B cell (primary cell): ENCODE results near the gene PARVA. TPM values are rescaled to one million over a fixed set of nuclear protein-coding genes. Genes with fewer than 3 reads are reported as not detected.

Experiments
- ATAC-seq: fragments of 200-7000 bp; cut with Tn5 transposase; one replicate; pipeline ENCODE4 v1.10.0; 2021; ENCODE audit warnings: low read depth, mild to moderate bottlenecking, moderate number of reproducible peaks, moderate library complexity
- CTCF ChIA-PET: fragments of 350-600 bp; sonication (Branson Sonifier 250); formaldehyde crosslinking; loops from one replicate; lab custom pipeline; 2021; ENCODE audit warnings: antibody characterized with exemption, inconsistent platforms; lab: Charles Lee
- POLR2A ChIA-PET: fragments of 350-600 bp; sonication (Branson Sonifier 250); formaldehyde crosslinking; loops from one replicate; lab custom pipeline; 2021; ENCODE audit warnings: antibody characterized with exemption; lab: Charles Lee
- DNase-seq: peaks from one replicate; pipeline ENCODE4 v3.0.0; 2013
- H2AFZ ChIP-seq: 2 replicates; pipeline ENCODE4 v1.6.1; 2012; ENCODE audit warnings: mild to moderate bottlenecking, low read depth, low read length; ENCODE audit not compliant: insufficient read depth, poor library complexity, severe bottlenecking
- H3K27ac ChIP-seq, 2 donors: 1 replicate in 1 of 2; 2 replicates in 1 of 2; pipeline ENCODE4 v1.5.1; 2012 to 2013; ENCODE audit warnings: low read length in 2 of 2, mild to moderate bottlenecking in 2 of 2, moderate library complexity in 1 of 2
- H3K27me3 ChIP-seq, 4 experiments: fragments of 200-600 bp in 1 of 4; sonication (generic) in 1 of 4; replicated peaks in 1 of 4; 1 replicate in 2 of 4; 2 replicates in 2 of 4; pipeline versions ENCODE4 v1.6.1 to v1.7.0; 2013 to 2016; ENCODE audit warnings: low read length in 3 of 4, mild to moderate bottlenecking in 2 of 4, mixed read lengths in 1 of 4, moderate library complexity in 1 of 4; ENCODE audit not compliant: insufficient read depth in 4 of 4, control insufficient read depth in 3 of 4; ENCODE audit errors: control extremely low read depth in 1 of 4
- H3K36me3 ChIP-seq, 2 experiments: replicated peaks in 1 of 2; 1 replicate in 1 of 2; 2 replicates in 1 of 2; pipeline versions ENCODE4 v1.6.1 to v1.7.1; 2013; ENCODE audit warnings: low read length in 1 of 2; ENCODE audit not compliant: insufficient read depth in 2 of 2, control insufficient read depth in 1 of 2; ENCODE audit errors: control extremely low read depth in 1 of 2, extremely low read depth in 1 of 2
- H3K4me1 ChIP-seq, 2 donors: fragments of 200-600 bp in 1 of 2; sonication (generic) in 1 of 2; 1 replicate in 1 of 2; 2 replicates in 1 of 2; pipeline versions ENCODE4 v1.5.1 to v1.6.1; 2013 to 2017; ENCODE audit warnings: low read length in 2 of 2; ENCODE audit not compliant: control insufficient read depth in 2 of 2, insufficient read depth in 2 of 2
- H3K4me2 ChIP-seq: replicated peaks from 2 replicates; pipeline ENCODE3; 2012; ENCODE audit warnings: mild to moderate bottlenecking, low read depth, low read length; ENCODE audit not compliant: poor library complexity, severe bottlenecking
- H3K4me3 ChIP-seq, 5 experiments: fragments of 200-600 bp in 1 of 5; sonication (generic) in 1 of 5; 1 replicate in 3 of 5; 2 replicates in 2 of 5; pipeline versions ENCODE4 v1.5.1 to v1.7.0; 2011 to 2016; ENCODE audit warnings: low read length in 4 of 5, mild to moderate bottlenecking in 4 of 5, low read depth in 2 of 5, control low read depth in 1 of 5, moderate library complexity in 1 of 5; ENCODE audit not compliant: insufficient read depth in 1 of 5; ENCODE audit errors: control extremely low read depth in 1 of 5, extremely low read depth in 1 of 5
- H3K79me2 ChIP-seq: fragments of 200-600 bp; sonication (generic); one replicate; pipeline ENCODE4 v1.6.0; 2016; ENCODE audit warnings: low read length; ENCODE audit not compliant: control insufficient read depth, insufficient read depth
- H3K9ac ChIP-seq: fragments of 200-600 bp; sonication (generic); 2 replicates; pipeline ENCODE4 v1.6.1; 2017; ENCODE audit warnings: mild to moderate bottlenecking, low read length, moderate library complexity
- H3K9me3 ChIP-seq, 3 donors: one replicate each; pipeline versions ENCODE4 v1.6.1 to v1.7.1; 2013; ENCODE audit warnings: low read length in 2 of 3; ENCODE audit not compliant: control insufficient read depth in 2 of 3, insufficient read depth in 1 of 3; ENCODE audit errors: control extremely low read depth in 1 of 3
- H4K20me1 ChIP-seq: 2 replicates; pipeline ENCODE4 v1.6.0; 2012; ENCODE audit warnings: mild to moderate bottlenecking, low read length; ENCODE audit not compliant: insufficient read depth, control insufficient read depth, poor library complexity, severe bottlenecking
- H3K27ac Mint-ChIP-seq: one replicate; pipeline ENCODE4 v1.8.0; 2021; ENCODE audit warnings: mixed read lengths
- H3K27me3 Mint-ChIP-seq: one replicate; pipeline ENCODE4 v1.8.0; 2021; ENCODE audit warnings: mixed read lengths
- H3K4me1 Mint-ChIP-seq: one replicate; pipeline ENCODE4 v1.8.0; 2021; ENCODE audit warnings: mixed read lengths
- H3K4me3 Mint-ChIP-seq: one replicate; pipeline ENCODE4 v1.8.0; 2021; ENCODE audit warnings: mixed read lengths
- H3K9me3 Mint-ChIP-seq: one replicate; pipeline ENCODE4 v1.8.0; 2022; ENCODE audit warnings: mixed read lengths; ENCODE audit not compliant: insufficient read depth
- EZH2 ChIP-seq: IDR thresholded peaks from 2 replicates; pipeline ENCODE4 v1.6.1; 2012; ENCODE audit warnings: borderline replicate concordance, low read depth, mild to moderate bottlenecking, moderate library complexity, low read length; ENCODE audit not compliant: insufficient read depth, poor library complexity, severe bottlenecking
- WGBS: methylation state at CpG from one replicate; pipeline ENCODE4 v1.1.5; 2013; ENCODE audit warnings: missing lambda C conversion rate; ENCODE audit not compliant: insufficient coverage; 5-methylcytosine and 5-hydroxymethylcytosine counted together
- intact Hi-C: fragments of 100-400 bp; cut with micrococcal nuclease; formaldehyde crosslinking; loops from one replicate; pipeline ENCODE4 v1.10.0; 2022
- polyA plus RNA-seq: library from polyadenylated mRNA; depleted of rRNA; stranded (reverse); fragments of >200 nt; gene quantifications from 2 replicates; pipeline ENCODE4 v1.2.3, GENCODE V29; 2012
- total RNA-seq, 2 donors: library from RNA; stranded (reverse); fragments of 120-200 nt in 1 of 2; gene quantifications; 1 replicate in 1 of 2; 2 replicates in 1 of 2; pipeline versions ENCODE4 v1.2.3 to v1.2.4, GENCODE V29; 2013 to 2022
- TF ChIP-seq, protein P1 (sequence below): fragments of 200-600 bp; IDR thresholded peaks from one replicate; pipeline ENCODE4 v1.8.0; 2022; ENCODE audit warnings: antibody characterized with exemption, mild to moderate bottlenecking

Gene PARVA
- total and polyA plus RNA-seq, 2 donors (not counting 1 experiment from before 2014, with no cell fraction given) = not detected

- DNase-seq (no peak), ATAC-seq (no peak)
- Histone ChIP-seq H3K4me1 (no peaks in the 10 kb centered on the region), H3K27me3 (no peaks in the 10 kb centered on the region), H2AFZ (no peak overlapping the region), H3K36me3 (no peaks in the 10 kb centered on the region), H3K4me2 (no peak overlapping the region), H3K9me3 (no peaks in the 10 kb centered on the region), H3K79me2 (no peaks in the 10 kb centered on the region), H3K9ac (no peak overlapping the region), H4K20me1 (no peaks in the 10 kb centered on the region), H3K4me3 (no peak overlapping the region), H3K27ac (no peak overlapping the region)
- no peaks in the 10 kb centered on the region for H3K4me1 Mint-ChIP-seq
- intact Hi-C loops = no loop called here
- WGBS = 93% methylated on average over 3 of the region's 4 CpGs
- H3K27ac Mint-ChIP-seq = no peak overlapping the region
- POLR2A ChIA-PET = no interaction called here
- no peak for TF ChIP-seq EZH2
- TF ChIP-seq, protein P1, sequence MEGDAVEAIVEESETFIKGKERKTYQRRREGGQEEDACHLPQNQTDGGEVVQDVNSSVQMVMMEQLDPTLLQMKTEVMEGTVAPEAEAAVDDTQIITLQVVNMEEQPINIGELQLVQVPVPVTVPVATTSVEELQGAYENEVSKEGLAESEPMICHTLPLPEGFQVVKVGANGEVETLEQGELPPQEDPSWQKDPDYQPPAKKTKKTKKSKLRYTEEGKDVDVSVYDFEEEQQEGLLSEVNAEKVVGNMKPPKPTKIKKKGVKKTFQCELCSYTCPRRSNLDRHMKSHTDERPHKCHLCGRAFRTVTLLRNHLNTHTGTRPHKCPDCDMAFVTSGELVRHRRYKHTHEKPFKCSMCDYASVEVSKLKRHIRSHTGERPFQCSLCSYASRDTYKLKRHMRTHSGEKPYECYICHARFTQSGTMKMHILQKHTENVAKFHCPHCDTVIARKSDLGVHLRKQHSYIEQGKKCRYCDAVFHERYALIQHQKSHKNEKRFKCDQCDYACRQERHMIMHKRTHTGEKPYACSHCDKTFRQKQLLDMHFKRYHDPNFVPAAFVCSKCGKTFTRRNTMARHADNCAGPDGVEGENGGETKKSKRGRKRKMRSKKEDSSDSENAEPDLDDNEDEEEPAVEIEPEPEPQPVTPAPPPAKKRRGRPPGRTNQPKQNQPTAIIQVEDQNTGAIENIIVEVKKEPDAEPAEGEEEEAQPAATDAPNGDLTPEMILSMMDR = no peak
- no peaks in the 10 kb centered on the region for H3K27me3 Mint-ChIP-seq
- H3K9me3 Mint-ChIP-seq = no peaks in the 10 kb centered on the region
- CTCF ChIA-PET = no interaction called here
- no peak overlapping the region for H3K4me3 Mint-ChIP-seq
Observed at GRCh38 chr11:12552692-12553091, 175.3 kb downstream of the PARVA start.

GRCh38 chr11:12554122-12554521, 176.8 kb downstream of the PARVA start:
- Histone ChIP-seq H3K79me2 (no peaks in the 10 kb centered on the region), H3K36me3 (no peaks in the 10 kb centered on the region), H2AFZ (no peak overlapping the region), H3K9me3 (peaks cover 0 to 1% (median 0%) of the 10 kb centered on the region in 3 donors), H3K27me3 (no peaks in the 10 kb centered on the region), H3K4me2 (no peak overlapping the region), H3K27ac (no peak overlapping the region), H4K20me1 (no peaks in the 10 kb centered on the region), H3K4me3 (no peak overlapping the region), H3K9ac (no peak overlapping the region), H3K4me1 (no peaks in the 10 kb centered on the region)
- POLR2A ChIA-PET = no interaction called here
- no CpG with 5 or more reads among the region's 1 CpG for WGBS
- intact Hi-C loops = no loop called here
- DNase-seq (no peak), ATAC-seq (no peak)
- no peak overlapping the region for H3K27ac Mint-ChIP-seq
- CTCF ChIA-PET = no interaction called here
- no peaks in the 10 kb centered on the region for H3K9me3 Mint-ChIP-seq
- TF ChIP-seq, protein P1 = no peak
- no peak for TF ChIP-seq EZH2
- no peaks in the 10 kb centered on the region for H3K27me3 Mint-ChIP-seq
- no peaks in the 10 kb centered on the region for H3K4me1 Mint-ChIP-seq
- H3K4me3 Mint-ChIP-seq = no peak overlapping the region
